Right renal cortex interstitium (tissue), 3 donors: ENCODE measurements around the gene SLC17A9. TPM values are rescaled to one million over a fixed set of nuclear protein-coding genes. Genes with fewer than 3 reads are reported as not detected.

Source experiments
- DNase-seq, 3 donors: peaks; one replicate each; pipeline ENCODE4 v3.0.0-alpha.2; 2013; ENCODE audit warnings: low read depth in 3 of 3, low spot score in 2 of 3
- polyA plus RNA-seq, 3 donors: library from polyadenylated mRNA; unstranded; fragments of 120-200 nt; gene quantifications; one replicate each; pipeline ENCODE4 v1.2.1, GENCODE V29; 2013; ENCODE audit not compliant: insufficient read length in 3 of 3

Gene SLC17A9
- polyA plus RNA-seq, 3 donors, result 0.95 to 1.2 (median 1.1) TPM

DNA sequence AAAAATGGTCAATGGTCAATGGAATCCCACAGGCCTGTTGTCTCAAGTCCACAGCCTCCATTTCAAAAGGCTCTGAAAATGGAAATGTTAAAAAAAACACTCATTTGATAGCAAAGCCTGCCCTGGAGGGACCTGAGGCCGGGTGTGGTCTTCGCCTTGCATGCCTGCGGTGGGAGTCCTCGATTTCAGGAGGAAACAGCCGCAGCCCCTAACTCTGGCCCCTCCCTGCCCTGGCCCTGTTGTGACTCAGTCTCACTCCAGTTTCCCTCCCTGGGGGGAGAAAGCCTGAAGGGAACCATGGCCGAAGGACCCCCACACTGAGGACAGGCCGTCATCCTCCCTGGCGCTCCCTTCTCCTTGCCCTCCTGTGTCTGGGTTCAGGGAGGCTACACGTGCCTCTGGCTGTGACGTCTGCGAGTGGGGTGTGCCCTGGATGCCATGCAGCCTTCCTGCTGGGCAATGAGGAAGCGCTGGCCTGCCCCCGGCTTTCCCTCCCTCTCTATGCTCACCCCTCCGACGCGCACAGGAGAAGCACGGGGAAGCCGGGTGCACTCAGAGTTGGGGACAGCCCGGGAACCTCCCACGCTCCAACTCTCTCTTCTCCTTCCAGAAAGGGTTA, 45.0 kb downstream of the SLC17A9 start:
- no peak for DNase-seq

DNA sequence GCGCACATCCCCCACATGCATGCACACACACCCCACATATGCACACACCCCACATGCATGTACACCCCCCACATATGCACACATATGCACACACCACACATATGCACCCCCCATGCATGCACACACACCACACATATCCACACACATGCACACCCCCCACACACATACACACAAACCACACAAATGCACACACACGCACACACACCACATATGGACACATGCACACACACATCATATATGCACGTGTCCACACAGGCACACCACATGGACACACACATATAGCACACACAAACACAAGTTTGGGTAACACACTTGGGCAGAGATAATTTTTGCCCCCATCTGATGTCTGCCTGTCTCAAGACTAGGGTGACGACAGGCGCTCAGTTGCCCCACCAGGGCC, 45.9 kb downstream of the SLC17A9 start:
- no peak for DNase-seq

DNA sequence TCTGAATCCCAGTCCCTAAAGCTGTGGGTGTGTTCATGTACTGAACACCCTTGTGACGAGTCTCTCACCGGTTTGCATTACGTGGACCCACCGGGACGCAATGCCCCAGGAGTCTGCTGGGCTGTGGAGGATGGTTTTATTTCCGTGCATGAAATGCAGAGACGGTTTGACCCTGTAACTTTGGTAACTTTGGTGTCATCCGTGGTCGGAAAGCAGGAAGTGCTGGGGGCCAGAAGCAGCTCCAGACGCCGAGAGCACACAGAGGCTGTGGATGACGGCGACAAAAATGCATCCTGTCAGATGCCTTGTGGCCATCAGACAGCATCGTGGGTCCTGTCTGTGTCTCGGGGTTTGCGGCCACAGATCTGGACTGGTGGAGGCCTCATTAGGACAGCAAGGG, 47.1 kb downstream of the SLC17A9 start:
- DNase-seq, result no peak

DNA sequence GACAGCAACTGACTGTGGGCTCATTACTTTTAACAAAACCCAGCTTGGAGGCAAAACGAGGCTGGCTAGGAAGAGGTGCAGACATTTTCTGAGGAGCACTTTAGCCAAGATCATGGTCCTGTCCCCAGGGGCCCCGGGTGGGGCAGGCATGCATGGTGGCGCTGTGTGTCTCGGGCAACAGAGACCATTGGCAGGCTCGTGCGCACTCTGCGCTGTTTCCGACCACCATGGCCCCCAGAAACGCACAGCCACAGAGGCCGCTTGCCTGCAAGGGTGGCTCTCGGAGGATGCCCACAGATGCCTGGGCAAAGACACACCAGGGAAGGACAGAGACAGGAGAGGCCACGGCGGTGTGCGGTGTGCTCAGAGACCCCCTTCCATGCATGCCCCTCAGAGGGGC, 47.5 kb downstream of the SLC17A9 start:
- no peak for DNase-seq

DNA sequence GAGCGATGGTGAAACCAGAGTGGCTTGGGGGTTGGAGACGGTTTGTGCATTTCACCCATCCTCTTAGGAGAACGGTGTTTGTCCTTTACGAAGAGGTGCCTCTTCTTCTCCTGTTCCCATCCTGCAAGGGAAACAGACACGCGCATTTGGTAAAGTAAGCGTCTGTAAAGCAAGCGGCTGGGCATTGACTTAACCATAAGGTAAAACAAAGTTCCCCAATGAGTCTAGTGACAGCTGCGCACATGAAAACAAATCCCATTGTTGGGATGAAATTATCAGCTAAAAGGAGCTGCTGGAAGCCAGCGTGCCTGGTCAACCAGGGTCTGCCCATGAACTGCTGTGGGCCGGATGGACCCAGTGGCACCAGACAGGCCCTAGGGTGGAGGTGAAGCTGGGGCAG, 48.4 kb downstream of the SLC17A9 start:
- no peak for DNase-seq

- DNase-seq, result no peak
Measured at GRCh38 chr20:63002511-63002910, 50.0 kb downstream of the SLC17A9 start.

DNA sequence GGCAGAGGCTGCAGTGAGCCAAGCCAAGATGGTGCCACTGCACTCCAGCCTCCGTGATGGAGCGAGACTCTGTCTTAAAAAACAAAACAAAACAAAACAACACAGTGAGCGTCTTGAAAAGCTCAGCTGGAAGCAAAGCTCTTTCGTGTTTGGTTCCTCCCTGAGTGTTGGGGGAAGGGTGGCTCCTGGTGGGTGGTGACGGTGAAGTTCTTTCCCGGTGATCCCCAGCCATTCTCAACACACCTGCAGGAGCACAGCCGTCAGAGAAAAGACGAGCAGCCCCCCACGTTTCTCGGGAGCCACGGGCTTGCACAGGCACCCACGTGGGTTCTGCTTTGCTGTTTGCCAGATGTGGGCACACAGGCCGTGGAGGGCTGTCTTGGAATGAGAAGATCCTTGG, 51.0 kb downstream of the SLC17A9 start:
- no peak for DNase-seq

DNA sequence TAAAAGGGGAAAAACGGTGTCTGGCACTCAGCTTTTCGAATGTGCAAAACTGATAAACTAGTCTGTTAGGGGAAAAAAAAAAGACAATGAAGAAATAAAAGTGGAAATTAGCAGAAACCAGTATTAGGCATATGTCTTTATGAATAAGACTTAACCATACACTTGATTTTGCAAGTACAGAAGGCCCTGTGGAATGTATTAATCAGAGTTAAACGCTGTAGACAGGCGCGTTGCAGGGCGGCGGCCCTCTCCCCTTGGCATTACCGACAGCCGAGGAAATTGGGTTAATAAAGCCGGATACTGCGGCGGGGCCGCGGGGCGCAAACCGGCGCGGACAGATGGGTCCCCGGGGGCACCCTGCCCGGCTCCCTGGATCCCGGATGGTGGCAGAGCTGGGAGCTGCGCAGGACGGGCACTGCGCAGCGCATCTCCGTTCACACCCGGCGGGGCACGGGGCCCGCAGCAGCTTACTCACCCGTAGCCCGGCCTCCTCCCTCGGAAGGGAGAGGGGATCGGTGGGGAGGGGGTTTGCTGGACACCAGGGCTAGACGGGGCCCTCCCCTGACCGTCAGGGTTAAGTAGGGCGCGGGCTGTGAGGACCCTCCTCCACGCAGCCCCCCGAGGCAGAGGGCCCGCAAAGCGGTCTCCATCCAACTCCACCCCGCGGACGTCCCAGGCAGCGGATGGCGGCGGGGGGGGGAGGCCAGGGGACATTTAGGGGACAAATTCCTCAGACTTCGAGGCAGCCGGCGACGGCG, 52.3 kb downstream of the SLC17A9 start:
- no peak for DNase-seq

DNA sequence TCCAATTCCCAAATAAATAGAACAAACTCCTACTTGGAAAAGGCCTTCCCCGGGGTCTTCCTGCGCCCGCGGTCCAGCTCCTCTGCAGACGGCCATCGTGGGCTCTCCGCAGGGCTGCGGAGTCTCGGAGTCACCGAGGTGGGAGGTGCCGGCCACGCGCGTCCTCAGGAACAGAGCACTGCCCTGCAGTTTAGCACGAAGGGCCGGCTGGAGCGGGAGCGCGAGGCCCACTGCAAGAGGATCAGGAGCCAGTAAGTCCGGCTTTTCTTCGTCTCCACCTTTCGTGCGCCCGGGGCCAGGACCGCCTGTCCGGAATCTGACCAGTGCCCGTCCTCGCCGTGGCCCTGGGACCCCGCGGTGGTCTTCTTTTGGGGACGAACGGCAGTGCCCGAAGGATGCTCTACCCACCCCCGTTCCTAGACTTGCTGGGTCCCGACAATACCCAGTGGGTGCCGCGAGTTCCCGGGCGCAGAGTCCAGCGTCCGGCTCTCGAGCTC, 52.9 kb downstream of the SLC17A9 start:
- DNase-seq, result no peak

GRCh38 chr20:63005862-63006539, 53.5 kb downstream of the SLC17A9 start:
- no peak for DNase-seq

- DNase-seq, result no peak
Measured at GRCh38 chr20:63006540-63007359, 54.2 kb downstream of the SLC17A9 start, which contains the start of gene BHLHE23. TSS of gene BHLHE23 (minus strand) at chr20:63006964. CDS start at chr20:63006774, 190 bp downstream.

DNA sequence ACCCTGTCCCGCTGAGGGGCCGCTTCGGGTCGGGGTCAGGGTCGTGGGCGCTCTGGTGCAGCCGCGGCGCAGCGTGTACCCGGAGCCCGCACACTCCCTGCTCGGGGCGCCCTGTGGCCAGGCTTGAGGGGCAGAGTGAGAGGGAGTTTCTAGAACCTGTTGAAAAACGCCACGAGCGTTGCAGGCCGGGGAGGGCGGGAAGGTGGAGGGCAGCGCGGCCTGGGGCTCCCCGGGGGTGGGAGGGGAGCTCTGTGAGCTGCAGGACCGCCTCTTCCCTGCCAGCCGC, 54.8 kb downstream of the SLC17A9 start:
- no peak for DNase-seq

DNA sequence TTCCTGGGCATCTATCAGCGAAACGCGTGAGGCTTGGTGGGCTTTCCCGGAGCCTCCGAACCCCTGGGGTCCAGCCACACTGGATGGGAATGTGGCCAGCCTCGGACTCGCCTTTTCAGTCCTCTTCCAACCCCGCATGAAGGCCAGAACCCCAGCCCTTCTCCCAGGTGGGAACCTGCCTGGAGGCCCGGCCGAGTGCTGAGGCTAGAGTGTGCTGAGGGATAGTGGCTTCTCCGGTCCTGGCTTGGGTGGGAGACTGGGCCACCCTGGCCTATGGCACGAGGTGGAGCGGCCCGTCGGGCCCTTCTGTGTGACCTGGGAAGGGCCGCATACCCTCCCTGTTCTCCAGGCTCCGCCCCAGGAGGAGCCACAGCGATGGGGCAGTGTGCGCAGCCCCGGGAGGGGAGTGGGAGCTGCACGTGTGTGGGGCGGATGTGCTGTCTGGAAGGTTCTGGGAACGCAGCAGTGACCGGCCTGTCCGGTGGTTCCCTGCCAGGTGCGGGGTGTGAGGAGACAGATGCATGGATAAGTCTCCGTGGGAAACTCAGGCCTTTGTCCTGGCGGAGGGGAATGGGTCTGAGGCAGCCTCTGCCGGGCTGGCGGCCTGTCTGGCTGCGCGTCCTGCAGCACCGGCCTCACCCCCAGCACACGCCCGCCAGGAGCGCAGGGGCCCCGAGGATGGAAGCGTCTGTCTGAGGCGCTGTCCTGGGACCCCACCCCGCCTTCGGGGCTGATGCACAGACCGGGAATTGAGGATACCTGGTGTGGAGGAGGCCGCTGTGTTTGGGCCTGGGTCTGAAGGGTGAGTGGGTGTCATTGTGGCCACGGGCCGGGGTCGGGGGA, 55.4 kb downstream of the SLC17A9 start:
- DNase-seq, result no peak

GRCh38 chr20:63008541-63009044, 56.1 kb downstream of the SLC17A9 start:
- DNase-seq, result no peak

DNA sequence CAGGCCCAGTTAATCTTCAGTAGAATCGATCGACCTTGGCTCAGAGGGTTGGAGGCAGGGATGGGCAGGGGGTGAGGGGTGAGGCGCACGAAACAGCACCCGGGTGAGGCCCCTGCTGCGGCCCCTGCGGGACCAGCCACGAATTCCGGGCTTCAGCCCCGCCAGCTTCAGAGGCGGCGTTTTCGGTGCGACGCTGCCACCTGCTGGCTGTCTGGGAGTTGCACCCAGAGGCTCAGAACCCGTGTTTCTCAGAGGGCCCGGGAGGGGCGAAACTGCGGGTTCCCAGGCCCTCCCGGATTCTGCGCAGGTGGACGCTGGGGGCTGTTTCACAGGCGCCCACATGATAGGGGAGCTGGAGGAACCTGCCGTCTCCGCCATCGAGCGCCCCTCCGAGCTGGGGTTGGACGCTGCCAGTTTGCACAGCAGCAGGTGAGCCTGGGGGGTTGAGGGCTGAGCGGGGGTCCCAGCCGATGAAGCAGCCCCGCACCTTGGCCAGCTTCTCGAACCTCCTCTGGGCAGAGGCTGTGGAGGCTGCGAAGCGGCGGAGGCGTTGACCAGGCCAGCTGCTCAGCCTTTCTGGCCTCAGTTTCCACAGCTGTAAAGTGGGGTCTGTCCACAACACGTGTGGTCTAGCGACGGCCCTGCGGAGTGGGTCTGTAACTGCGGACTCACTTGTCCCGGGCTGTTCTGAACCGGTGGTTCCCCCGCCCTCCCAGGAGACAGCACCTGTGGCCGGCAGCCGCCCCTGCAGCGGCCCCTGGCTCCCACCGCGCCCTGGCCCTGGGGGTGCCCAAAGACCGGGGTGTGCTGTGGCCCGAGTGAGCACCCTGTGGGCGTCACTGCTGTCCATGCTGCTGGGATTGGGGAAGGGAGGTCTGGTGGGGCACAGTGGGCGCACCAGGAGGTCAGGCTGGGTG, 56.8 kb downstream of the SLC17A9 start:
- DNase-seq, result no peak

- no peak for DNase-seq
Measured at GRCh38 chr20:63009988-63010769, 57.7 kb downstream of the SLC17A9 start.

DNA sequence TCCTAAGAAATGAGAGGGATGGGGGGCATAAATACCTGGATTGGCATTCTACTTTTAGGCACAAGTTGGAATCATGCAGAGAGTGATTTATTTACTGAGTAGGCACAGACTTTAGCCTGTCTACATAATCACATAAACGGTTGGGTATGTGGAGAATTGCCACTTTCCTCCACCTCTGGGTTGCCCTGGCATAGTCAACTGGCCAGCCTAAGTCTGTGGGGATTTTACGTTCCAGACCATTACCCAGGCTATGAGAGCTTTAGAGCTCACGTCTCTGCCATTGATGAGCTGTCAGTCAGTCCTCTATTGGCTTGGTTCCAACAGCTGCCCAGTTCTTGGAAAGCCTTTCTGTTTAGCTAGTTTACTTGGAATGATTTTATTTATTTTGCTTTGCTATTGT, 59.3 kb downstream of the SLC17A9 start:
- no peak for DNase-seq

- no peak for DNase-seq
Measured at GRCh38 chr20:63013207-63013606, 60.7 kb downstream of the SLC17A9 start.
